Activated naive CD4-positive, alpha-beta T cell (primary cell): ENCODE results near the gene LEMD1.
"Not testable (repeated sequence)": the region's sequence is repeated elsewhere in the genome, so short reads cannot be mapped to it uniquely, and the experiment has no call there.

Source experiments
- DNase-seq, 4 experiments: peaks; one replicate each; lab custom pipeline; 2025; lab: John Stamatoyannopoulos, UW

The LEMD1 gene

DNA sequence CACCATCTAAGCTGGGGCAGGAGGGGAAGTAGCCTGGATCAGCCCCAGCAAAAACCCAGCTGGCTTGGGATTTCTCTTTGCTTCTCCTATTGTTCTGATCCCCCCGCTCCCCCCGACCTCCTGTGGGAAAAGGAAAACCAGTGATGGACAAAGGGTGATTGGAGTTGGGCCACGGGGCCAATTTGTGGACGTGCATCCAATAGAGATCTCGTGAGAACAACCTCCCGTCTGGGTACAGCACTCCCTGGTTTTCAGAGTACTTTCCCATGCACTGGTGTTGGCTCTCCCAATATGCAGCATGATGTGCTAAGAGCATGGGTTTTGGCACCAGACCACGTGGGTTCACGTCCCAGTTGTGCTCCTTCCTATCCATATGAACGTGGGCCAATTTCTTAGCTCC is 25.0 kb upstream of the LEMD1 start:
- DNase-seq = no peak

DNA sequence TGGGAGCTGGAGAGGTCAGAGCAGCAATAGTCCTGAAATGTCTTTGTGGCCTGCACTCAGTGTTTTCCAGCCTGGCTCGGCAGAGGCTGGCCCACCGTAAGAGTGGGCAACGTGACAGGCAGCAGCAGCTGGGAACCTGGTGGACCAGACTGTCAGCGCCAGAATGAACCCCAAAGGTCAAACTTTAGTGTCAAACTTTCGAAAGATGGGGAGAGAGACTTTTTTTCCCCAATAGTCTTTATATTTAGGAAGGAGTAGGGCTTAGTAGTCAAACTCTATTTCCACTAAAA is 23.7 kb upstream of the LEMD1 start:
- no peak for DNase-seq

DNA sequence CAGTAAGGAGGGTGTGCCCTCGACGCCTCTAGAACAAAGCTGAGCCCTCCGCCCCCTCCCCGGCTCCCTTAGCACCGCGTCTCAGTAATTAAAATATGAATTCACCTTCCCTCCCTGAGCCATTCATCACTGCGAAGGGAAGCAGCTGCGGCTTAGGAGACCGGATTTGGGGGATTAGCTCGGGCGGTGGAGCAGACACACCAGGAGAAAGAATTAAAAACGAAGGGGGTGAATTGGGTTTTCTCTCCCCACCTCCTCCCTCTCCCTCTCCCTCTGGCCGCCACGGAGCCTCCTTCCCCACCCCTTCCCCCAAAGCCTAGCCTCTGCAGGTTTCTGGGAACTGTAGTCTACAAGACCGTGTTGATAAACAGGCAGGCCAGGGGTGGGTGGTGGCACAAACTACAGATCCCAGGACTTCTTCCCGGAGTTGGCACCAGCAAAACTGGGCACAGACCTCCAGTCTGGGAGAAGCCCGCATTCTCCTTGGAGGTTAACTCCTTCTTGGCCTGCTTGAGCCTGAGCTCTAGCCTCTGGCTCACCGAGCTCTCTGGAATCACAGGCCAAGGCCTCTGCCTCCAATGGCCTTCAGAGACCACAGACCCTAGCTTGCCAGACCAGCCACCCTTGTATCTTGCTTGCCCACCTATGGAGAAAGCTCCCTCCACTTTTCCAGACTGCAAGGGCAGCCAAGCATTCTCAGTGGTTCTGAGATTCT is 23.2 kb upstream of the LEMD1 start:
- no peak for DNase-seq

DNA sequence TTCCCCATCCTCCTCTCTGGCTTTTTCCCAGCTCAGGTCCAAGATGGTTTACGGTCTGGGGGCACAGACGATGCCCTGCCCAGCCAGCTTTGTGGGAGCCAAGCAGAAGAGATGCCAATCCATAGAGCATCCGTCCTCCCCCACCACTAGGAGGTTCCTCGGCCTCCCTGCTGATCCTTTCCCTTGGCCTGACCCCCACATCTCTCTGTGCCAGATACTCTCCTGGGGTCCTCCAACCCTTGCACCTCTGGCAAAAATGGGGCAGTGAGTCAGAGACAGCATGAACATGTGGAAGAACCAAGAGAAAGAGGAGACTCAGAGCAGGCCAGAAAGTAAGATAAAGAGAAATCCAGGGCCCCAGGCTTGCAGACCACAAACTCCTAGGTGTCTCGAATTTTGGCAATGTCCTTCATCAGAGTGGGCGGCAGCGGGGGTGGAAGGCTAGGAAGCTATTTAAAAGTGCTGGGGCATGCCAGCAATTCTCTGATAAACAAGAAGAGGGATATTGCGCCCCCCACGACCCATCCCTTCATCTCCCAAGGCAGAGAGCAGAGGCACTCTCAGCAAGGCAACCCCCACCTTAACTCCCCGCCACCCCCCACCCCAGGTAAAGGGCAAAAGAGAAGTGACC is 22.6 kb upstream of the LEMD1 start:
- no peak for DNase-seq

DNA sequence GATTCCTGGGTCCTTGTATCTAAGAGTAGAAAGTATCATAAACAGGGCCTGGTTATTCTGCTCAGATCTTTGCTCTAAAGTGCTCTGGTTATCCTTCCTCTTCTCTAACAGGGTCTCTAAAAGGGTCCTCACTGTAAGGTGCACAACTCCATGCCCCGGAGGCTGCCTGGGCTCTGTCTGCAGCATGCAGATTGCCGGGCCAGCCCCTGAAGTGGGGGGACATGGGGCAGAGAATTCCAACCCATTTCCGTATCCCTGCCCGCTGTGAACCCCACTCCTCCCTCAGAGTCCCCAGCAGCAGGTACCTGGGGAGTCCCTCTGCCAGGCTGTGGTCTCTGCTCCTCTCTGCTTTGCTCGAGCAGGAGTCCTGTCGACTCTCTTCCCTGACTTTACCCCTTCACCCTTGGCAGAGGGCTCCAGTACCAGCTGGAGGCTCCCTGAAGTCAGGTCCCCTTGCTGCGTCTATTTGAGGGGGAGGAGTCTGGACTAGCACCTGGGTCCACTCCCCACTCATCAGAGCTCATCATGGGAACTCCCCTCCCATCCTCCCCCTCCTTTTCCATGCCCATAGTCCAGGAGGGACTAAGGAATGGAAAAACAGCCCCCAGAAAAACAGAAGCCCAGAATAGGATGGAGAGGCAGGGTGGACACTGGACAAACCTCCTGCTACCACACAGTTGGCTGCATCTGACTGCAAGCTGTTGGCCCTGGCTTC is 21.9 kb upstream of the LEMD1 start:
- DNase-seq = no peak

DNA sequence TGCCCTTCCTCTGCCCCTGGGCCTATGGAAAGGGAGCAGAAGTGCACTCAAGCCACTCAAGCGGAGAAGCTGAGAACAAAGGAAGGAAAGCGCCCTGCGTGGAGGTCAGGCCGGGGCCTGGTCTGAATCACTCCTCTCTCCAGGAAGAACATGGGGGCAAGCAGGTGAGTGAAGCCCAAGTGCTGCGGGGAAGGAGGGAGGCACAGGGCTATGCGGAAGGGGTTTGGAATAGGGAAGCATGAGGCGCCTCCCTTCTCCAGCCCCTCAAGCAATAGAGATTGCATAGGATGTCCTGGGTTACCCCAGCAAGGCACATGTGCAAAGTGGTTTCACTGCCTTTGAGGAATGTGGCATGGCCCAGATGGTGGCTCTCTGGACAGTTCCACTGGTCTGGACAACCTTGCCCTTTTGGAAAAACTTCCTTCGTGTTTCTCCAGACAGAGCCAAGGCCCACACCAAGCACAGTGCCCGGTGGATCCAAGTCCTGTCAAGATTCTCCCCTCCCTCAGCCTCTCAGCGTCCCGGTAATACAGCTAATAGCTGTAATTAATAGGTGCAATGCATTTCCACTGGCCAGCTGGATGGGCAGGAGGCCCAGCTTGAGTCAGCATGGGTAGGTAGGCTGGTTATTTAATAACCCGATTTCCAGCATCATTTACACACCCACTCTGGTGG is 20.3 kb upstream of the LEMD1 start:
- no peak for DNase-seq

DNA sequence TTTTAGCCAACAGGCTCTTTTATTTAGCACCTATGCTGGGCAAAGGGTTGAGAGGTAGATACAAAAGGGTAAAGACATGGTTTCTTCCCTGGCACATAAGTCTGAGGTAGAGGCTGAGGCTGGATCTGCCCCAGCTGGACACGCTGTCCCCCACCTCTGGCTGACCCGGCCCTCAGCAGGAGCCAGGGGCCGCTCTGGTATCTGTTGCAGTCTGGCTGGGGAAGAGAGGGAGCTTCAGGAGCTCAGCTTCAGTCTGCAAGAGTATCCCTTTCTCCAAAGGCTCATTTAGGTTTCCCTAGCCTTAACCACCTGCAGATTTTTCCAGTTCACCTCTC is 19.8 kb upstream of the LEMD1 start:
- no peak for DNase-seq

DNA sequence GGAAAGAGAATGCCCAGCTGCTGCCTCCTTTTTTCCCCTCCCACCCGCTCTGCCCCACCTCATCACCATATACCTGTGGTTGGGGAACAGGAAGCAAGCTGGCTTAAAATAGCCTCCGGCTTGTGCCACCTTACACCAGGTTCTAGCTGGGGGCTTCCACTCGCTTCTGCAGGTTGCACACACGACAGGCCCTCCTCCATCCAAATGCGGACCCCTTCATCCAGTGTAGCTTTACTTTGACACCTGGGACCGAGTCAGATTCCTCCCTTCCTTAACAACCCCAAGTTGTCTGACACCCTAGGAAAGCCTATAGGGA is 19.4 kb upstream of the LEMD1 start:
- no peak for DNase-seq

DNA sequence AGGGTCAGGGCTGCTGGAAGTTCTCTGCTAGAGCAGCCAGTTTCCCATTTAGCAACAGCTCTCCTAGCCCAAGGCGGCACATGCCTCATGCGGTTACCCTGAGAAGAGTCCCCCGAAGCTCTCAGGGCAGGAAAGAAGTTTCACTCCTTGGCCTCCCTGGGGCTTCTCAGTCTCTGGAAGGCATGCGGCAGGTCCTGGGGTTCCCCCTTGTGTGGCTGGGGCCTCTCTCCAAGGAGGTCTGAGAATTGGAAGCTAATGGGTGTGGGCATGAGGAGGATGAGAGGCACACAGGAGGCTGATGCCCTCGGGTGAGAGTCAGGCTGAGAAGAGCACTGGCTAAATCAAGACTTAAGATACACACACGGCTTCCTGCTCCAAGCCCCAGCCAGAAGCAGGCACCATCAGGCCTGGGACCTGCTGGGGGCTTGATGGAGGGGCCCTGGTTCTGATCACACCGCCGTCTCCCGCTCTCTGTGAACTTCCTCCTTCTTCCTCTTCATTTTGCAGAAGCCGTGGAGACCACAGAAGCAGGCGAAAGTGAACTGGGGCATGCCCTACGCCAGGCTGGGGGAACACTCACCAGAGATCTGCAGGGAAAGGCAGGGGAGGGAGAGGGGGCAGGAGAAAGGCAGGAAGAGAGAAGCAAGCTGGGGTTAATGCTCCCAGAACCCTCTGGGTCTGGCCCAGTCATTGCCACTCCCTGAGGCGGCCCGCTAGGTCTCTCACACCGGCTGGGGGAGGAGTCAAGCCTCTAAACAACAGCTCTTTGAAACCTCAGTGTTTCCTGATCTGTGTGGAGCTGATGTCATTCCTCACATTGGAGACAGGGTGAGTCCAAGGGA is 18.8 kb upstream of the LEMD1 start:
- DNase-seq = peak in 3 of 4 experiments; percentile 18 to 63 (median 29)

DNA sequence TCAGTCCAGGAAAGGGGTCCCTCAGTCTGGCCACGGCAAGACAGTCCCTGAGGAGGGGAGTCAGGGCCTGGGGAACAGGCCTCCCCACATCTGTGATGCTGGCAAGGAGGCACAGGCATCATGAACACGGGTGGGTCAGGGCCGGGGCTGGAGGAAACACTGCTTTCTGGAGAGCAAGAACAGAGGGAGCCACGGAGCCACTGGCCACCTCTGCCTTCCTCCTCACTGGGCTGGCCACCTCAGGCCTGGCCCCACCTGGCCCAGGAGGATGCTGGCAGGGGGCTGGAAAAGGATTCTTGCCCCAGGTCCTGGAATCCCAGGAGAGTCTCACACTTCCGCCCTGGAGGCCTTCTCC is 18.2 kb upstream of the LEMD1 start:
- DNase-seq = no peak

DNA sequence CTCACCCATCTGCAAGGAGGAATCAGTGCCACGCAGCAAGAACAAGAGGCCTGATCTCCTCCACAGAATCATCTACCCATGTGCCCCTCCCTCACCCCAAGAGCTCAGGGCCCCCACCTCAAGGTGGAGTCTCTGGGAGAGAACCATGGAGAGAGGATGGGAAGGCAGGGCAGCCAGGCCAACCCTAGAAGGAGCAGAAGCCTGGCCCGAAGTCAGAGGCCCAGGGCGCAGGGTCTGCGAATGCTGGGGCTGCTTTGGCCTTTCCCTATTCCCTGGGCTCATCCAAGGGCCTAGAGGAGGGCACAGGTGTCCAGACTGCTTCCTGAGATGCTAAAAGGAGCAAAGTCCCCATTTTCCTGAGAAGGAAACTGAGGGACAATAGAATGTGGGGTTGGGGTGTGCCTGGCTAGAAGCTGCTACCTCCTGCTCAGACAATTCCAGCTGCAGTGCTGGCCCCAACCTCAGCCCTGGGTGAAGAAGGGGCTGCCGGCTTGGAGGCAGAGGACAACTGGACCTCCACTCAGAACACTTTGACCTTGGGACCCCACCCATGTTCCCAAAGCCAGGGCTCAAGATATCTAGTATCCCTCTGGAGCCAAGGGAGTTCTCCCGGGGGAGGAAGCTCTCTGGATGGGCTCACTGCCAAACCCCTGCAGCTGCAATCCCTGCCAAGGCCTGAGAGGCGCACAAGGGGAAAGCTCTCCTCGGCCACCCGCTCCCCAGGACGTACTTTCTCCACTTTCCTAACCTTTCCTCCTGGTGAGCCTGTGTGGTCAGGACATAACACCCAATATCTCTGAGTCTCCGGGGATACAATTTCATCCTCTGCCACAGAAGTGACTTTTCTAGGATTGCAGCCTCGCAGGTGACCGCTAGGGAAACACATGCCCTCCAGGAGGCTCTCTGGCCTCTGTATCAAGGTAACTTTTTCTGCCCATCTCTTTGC is 16.6 kb upstream of the LEMD1 start:
- no peak for DNase-seq

DNA sequence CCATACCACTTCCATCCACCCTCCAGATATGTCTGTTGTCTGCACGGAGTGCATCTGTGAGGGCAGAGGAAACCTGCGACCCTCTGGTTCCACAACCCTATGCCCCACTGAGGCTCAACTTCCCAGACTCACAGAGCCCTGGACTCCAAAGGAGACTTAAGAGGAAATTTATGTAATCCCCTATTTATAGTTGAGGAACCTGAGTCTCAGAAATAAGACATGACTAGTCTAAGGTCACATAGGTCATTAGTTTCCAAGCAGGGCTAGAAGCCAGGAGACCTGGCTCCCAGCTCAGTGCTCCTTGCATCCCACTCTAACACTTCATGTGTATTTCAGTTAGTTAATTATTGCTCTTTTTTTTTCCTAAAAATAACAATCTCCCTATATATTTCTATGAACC is 15.7 kb upstream of the LEMD1 start:
- DNase-seq = no peak

DNA sequence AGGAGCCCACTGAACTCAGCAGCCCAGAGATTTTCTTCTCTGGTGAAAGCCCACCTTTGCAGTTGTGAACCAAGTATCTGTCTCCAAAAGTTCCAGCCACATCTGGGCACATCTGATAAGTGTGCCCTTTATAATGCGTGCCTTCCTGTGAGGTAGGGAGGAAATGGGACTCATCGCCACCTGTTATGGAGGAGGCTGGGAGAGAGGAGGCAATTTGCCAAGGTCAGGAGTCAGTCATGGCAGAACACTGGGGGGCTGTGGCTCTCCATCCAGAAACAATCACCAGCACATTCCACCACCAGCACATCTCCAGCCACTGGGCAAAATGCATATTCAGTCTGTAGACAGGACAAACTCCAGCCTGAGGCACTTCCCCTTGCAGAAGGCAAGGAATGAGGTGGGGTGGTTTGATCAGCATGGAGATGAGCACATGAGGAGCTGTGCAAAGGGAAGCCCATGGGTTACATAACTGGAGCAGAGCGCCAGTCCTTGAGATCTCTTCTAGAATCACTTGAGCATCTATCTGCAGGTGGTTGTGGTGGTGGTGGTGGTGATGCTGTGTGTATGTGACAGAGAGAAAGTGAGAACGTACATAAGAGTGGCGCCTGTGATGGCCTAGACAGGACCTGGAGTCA is 15.0 kb upstream of the LEMD1 start:
- DNase-seq = no peak

DNA sequence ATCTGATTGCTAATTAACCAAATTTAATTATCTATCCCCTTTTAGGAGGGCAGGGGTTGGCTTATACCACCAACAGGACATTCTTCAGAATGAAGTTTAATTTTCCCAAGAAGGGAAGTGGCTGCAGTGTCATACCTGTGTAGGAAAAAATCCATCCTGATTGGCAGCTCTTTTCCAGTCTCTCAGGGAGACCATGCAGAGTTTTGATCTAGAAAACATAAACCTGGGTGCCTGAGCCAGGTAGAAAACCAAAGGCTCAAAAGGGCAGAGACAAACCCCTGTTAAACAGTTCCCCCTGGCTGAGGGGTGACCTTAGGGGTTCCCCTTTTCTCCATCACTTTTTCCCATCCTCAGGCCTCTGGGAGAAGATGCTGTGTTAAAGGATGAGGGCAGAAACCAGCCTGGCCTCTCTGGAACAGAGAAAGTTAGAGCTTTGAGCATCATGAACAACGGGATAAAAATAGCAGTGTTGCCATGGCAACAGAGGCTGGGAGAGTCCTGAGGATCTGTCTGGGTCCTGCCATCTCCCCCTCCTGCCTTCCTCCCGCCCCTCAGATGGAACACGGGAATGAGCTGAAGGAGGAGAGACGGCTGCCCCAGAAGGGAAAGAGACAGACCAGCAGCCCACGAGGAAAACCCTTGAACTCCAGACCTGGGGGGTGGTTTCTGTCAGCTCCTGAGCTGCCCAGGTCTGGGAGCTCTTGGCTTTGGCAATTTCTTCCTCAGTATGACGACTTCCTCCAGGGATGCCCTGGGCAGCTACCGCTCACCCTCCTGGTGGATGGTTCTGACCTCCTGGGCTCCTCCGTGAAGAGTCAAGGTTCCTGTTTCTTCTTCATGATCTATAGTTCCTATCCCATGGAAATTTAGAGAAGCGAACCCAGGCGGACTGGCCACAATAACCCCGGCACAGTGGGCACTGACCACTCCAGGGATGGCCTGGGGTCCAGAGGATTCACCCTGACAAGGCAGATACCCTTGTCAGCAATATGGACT is 14.0 kb upstream of the LEMD1 start:
- DNase-seq = no peak

DNA sequence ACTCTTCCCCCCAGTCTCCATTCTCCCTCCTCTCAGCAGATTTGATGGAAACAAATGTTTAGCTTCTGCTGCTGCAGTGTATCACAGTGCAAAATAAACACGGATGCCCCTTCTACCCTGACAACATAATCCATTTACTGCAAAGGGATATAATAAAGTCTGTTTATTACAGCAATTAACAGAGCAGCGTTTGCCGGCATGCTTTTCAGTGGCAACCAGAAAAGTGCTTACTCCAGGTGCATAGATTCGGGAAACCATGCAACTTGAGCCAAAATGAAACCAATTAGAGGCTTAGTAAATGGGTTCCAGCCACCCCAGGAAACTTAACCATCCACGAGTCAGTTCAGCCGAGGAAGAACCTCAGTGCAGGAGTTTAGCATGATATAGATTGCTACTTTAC is 12.9 kb upstream of the LEMD1 start:
- DNase-seq = no peak

DNA sequence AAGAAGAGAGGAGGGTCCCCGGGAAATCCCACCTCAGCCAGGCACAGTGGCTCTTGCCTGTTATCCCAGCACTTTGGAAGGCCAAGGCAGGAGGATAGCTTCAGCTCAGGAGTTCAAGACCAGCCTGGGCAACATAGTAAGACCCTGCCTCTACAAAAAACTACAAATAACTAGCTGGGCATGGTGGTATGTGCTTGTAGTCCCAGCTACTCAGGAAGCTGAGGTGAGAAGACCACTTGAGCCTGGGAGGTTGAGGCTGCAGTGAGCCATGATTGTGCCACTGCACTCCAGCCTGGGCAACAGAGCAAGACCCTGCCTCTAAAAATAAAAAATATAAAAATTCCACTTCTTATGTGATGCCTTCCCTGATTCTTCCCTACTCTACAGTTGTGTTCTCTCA is 10.8 kb upstream of the LEMD1 start:
- not testable (repeated sequence) for DNase-seq

DNA sequence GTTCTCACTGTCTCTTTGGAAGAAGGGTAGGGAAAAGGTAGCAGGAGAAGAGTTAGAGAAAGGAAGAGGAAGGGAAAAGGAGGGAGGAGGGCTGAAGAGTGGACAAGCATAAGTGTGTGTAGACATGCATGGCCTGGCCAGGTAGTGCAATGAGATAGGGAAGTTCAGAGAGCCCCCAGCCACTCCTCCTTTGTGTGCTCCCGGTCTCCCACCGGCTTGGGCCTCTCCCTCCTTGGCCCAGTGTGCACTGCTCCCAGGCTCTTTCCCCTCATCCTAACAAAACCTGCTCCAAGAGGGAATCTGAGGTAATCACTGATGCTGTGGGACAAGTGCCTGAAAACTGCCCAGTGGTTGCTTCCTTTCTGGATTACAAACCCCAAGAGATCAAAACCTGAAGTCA is 10.3 kb upstream of the LEMD1 start:
- DNase-seq = no peak

DNA sequence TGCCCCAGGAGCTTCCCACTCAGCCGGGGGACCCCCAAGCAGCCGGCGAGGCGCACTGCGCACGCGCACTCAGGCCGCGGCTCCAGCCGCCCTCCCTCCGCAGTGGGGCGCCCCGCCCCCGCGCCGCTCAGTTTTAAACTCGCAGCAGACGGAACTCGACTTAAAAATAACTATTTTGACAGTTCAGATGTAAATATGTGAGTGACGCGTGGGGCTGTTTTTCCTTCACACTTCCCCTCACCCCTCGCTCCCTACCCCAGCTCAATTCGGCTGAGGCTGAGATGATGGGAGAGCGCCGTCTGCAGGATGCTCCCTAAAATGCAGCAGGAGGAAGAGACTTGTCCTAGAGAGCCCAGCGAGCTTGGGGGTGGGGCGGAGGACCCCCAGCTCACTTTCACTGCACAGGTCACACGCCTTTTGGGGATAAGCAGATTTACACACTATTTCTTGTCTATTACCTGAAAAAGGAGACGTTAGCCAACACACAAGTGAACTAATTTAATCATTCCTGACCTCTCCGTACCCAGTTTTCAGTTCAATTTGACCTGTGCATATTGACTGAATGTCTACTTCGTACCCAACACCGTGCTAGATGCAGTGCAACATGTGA is 8.9 kb upstream of the LEMD1 start:
- DNase-seq = peak in 3 of 4 experiments; percentile 19 to 50 (median 25)
